A549 (cell line): Measurements from ENCODE around the gene DDX54.

ENCODE experiments used
- CBX8 ChIP-seq: fragments of 200-600 bp; sonication (generic); IDR thresholded peaks from 2 replicates; pipeline ENCODE4 v1.6.1; 2016
- CTCF ChIP-seq: fragments of >200 bp; sonication (Bioruptor Twin); formaldehyde crosslinking; IDR thresholded peaks from 3 replicates; pipeline ENCODE4 v1.5.1; 2016
- EP300 ChIP-seq, 2 experiments: fragments of >200 bp; sonication (Bioruptor Twin); formaldehyde crosslinking; IDR thresholded peaks; 2 replicates in 1 of 2; 3 replicates in 1 of 2; pipeline ENCODE4 v1.6.1; 2016 to 2017
- JUN ChIP-seq, 2 experiments: fragments of >200 bp; sonication (Bioruptor Twin); formaldehyde crosslinking; IDR thresholded peaks; 2 replicates in 1 of 2; 3 replicates in 1 of 2; pipeline ENCODE4 v1.6.1; 2016 to 2017
- KDM1A ChIP-seq: fragments of 200-600 bp; sonication (generic); IDR thresholded peaks from 2 replicates; pipeline ENCODE4 v1.6.1; 2016; ENCODE audit warnings: low read depth, mild to moderate bottlenecking
- MAX ChIP-seq: IDR thresholded peaks from 2 replicates; pipeline ENCODE4 v1.6.1; 2012
- MYC ChIP-seq: IDR thresholded peaks from 2 replicates; pipeline ENCODE4 v1.6.1; 2012; ENCODE audit warnings: mild to moderate bottlenecking, inconsistent platforms, low read length, improper control_type of control experiment, borderline replicate concordance
- PBX3 ChIP-seq: IDR thresholded peaks from 2 replicates; pipeline ENCODE4 v1.6.1; 2012
- POLR2A ChIP-seq: IDR thresholded peaks from 2 replicates; pipeline ENCODE4 v1.6.1; 2012; ENCODE audit warnings: mild to moderate bottlenecking, low read length
- RFX5 ChIP-seq: fragments of 450-650 bp; IDR thresholded peaks from 2 replicates; pipeline ENCODE4 v1.7.1; 2014; ENCODE audit warnings: antibody characterized with exemption, mild to moderate bottlenecking, moderate library complexity
- SMC3 ChIP-seq: fragments of >200 bp; sonication (Bioruptor Twin); formaldehyde crosslinking; IDR thresholded peaks from 3 replicates; pipeline ENCODE4 v1.6.1; 2018; ENCODE audit warnings: inconsistent platforms
- USF2 ChIP-seq: fragments of 450-650 bp; IDR thresholded peaks from 2 replicates; pipeline ENCODE4 v1.6.1; 2014; ENCODE audit warnings: antibody characterized with exemption

- TF ChIP-seq CBX8 (no peak), CTCF (no peak), EP300 (IDR thresholded peaks at IDR 0.05) (no peak), JUN (IDR thresholded peaks at IDR 0.05) (no peak), POLR2A (no peak), KDM1A (no peak), MYC (no peak), USF2 (no peak), SMC3 (no peak), PBX3 (no peak), RFX5 (no peak), MAX (no peak)
Observed at GRCh38 chr12:113230315-113231234, 45.3 kb upstream of the DDX54 start.
